NCI-H524 (cell line): ENCODE results near the gene RIC1.
"Not testable (repeated sequence)": the region's sequence is repeated elsewhere in the genome, so short reads cannot be mapped to it uniquely, and the experiment has no call there.

Experiments
- DNase-seq, 2 experiments: peaks; one replicate each; lab custom pipeline; 2025; lab: John Stamatoyannopoulos, UW

RIC1 gene

GRCh38 chr9:5721279-5722087, 92.6 kb downstream of the RIC1 start:
- DNase-seq = no peak

DNA sequence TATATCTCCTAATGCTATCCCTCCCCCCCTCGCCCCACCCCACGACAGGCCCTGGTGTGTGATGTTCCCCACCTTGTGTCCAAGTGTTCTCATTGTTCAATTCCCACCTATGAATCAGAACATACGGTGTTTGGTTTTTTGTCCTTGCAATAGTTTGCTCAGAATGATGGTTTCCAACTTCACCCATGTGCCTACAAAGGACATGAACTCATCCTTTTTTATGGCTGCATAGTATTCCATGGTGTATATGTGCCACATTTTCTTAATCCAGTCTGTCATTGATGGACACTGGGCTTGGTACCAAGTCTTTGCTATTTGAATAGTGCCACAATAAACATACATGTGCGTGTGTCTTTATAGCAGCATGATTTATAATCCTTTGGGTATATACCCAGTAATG, 93.8 kb downstream of the RIC1 start:
- DNase-seq = not testable (repeated sequence)

DNA sequence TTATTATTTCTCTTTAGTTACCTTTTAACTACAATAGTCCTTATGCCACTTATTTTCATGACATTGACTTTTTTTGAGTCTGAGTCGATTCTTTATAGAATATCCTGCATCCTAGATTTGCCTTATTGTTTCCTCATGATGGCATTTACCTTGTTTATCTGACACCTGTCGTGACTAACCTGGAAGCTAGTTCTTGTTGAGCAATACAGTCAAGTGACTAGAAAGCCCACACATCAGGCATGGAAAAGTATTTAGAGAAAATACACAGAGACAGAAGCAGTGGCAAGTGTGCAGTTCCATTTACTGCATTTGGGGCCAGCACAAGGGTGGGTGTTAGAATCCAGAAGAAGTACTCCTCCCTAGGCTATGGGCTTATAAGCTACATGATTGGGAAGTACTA, 106.2 kb downstream of the RIC1 start:
- DNase-seq = no peak

- no peak for DNase-seq
Observed at GRCh38 chr9:5736563-5737346, 107.8 kb downstream of the RIC1 start.

DNA sequence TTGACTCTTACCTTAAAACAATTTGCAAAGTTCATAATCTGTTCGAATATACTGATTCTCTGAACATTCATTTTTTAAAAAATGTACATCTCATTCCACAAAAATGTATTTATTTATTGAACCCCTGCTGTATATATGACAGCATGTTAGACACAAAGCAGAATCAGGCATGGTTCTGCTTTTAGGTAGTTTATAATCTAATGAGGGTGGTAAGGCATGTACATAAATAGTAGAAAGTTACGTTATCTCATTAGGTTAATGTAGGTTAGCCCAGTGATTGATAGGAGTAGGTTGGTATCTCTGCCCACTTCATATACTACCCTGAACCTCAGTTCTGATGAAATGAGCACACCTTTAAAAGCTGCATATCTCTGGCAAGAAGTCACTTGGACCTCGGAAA, 114.2 kb downstream of the RIC1 start:
- no peak for DNase-seq

GRCh38 chr9:5748438-5748837, 119.5 kb downstream of the RIC1 start:
- DNase-seq = no peak

GRCh38 chr9:5749306-5749705, 120.4 kb downstream of the RIC1 start:
- DNase-seq = no peak

DNA sequence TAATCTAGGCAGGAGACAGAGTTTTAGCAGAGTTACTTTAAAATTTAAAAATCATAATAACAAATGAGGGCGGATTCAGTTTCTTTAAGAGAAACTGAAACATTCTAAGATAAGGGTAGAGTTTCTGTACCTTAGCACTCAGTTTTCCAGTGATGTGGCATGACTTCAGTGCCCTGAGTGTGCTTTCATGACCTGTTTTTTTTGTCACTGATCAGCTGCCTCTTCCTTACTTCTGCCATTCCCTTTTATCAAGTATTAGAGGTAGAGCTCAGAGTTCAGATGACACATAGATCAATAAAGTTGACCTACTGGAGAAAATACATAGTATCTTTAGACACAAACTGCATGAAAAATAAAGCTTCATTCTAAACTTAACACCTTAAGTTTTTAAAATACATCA, 121.7 kb downstream of the RIC1 start:
- DNase-seq = no peak

- no peak for DNase-seq
Observed at GRCh38 chr9:5756633-5757032, 127.7 kb downstream of the RIC1 start.

- DNase-seq = no peak
Observed at GRCh38 chr9:5760338-5760737, 131.4 kb downstream of the RIC1 start.

DNA sequence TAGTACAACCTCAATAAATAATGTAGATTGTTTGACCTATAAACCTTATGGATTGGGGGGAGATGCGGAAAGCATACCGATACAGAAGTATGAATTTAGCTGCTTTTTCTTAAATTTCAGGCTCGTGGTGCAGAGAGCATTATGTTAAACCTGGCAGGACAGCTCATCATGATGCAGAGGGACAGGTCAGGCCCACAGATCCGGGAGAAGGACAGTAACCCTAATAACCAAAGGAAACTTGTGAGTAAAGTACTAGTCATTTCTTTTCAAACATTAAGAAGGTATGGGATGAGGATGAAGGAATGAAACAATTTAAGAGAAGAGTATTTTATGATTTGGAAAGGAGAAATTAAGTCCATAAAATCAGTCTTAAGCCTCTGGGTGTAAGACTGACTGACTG, 133.5 kb downstream of the RIC1 start:
- no peak for DNase-seq

- peak in 1 of 2 experiments; percentile 11 for DNase-seq
Observed at GRCh38 chr9:5764130-5764868, 135.4 kb downstream of the RIC1 start.

- DNase-seq = no peak
Observed at GRCh38 chr9:5767968-5768932, 139.3 kb downstream of the RIC1 start.

- DNase-seq = no peak
Observed at GRCh38 chr9:5773324-5773999, 144.6 kb downstream of the RIC1 start.

DNA sequence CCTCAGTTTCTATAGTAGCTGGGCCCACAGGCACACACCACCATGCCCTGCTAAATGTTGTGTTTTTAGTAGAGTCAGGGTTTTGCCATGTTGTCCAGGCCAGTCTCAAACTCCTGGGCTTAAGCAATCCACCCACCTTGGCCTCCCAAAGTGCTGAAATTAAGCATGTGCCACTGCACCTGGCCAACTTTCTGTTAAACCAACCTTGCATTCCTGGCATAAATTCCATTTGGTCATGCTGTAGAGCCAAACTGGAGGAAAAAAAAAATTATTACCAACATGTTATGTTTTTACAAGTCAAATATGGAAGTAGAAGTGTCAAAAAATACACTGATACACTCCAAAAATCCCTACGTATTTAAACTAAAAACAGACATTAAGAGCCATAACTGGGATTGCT, 149.9 kb downstream of the RIC1 start:
- no peak for DNase-seq

DNA sequence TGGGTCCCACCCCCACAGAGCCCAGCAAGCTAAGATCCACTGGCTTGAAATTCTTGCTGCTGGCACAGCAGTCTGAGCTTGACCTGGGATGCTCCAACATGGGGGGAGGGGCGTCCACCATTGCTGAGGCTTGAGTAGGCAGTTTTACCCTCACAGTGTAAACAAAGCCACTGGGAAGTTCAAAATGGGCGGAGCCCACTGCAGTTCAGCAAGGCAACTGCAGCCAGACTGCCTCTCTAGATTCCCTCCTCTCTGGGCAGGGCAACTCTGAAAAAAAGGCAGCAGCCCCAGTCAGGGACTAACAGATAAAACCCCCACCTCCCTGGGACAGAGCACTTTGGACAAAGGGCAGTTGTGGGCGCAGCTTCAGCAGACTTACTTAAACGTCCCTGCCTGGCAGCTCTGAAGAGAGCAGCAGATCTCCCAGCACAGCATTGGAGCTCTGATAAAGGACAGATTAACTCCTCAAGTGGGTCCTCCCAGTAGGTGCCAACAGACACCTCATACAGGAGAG, 150.9 kb downstream of the RIC1 start:
- DNase-seq = not testable (repeated sequence)

DNA sequence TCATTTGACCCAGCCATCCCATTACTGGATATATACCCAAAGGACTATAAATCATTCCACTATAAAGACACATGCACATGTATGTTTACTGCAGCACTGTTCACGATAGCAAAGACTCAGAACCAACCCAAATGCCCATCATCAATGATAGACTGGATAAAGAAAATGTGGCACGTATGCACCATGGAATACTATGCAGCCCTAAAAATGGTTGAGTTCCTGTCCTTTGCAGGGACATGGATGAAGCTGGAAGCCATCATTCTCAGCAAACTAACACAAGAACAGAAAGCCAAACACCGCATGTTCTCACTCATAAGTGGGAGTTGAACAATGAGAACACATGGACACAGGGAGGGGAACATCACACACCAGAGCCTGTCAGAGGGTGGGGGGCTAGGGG, 154.5 kb downstream of the RIC1 start:
- DNase-seq = not testable (repeated sequence)

GRCh38 chr9:5783982-5784381, 155.1 kb downstream of the RIC1 start:
- no peak for DNase-seq

GRCh38 chr9:5784526-5785315, 155.8 kb downstream of the RIC1 start:
- no peak for DNase-seq
